ENCODE measurements around the gene GIGYF2. TPM values are rescaled to one million over a fixed set of nuclear protein-coding genes. Genes with fewer than 3 reads are reported as not detected.
A peak's percentile ranks its signal among the peaks of the same experiment; 100 is the strongest.

Gene GIGYF2
- total and polyA plus RNA-seq, 9 donors: 22.1 to 83.6 (median 68.4) TPM

GRCh38 chr2:232892843-232893242 lies 195.7 kb downstream of the GIGYF2 start:
- Histone ChIP-seq H3K4me1 (ENCODE audit: insufficient read depth) (peaks cover 9% of the 10 kb centered on the region), H3K27ac (no peak overlapping the region), H3K4me3 (no peak overlapping the region), H3K27me3 (no peaks in the 10 kb centered on the region), H3K9me3 (no peaks in the 10 kb centered on the region), H3K36me3 (no peaks in the 10 kb centered on the region)
- TF ChIP-seq CTCF (IDR thresholded peaks at IDR 0.05) (no peak), EP300 (IDR thresholded peaks at IDR 0.05) (no peak), POLR2A (IDR thresholded peaks at IDR 0.05) (no peak)
- DNase-seq: peak in 2 of 5 donors; percentile 3 to 11
- intact Hi-C loops (cut with DNase I): no loop called here
- 93 to 96% (median 93%) methylated on average over 20 of the region's 20 CpGs for WGBS, 3 donors

- intact Hi-C loops (cut with DNase I): no loop called here
- Histone ChIP-seq H3K27me3 (no peaks in the 10 kb centered on the region), H3K27ac (no peak overlapping the region), H3K4me1 (ENCODE audit: insufficient read depth) (peaks cover 9% of the 10 kb centered on the region), H3K36me3 (no peaks in the 10 kb centered on the region), H3K4me3 (no peak overlapping the region), H3K9me3 (no peaks in the 10 kb centered on the region)
- peak in 1 of 5 donors; percentile 3 for DNase-seq
- 88 to 94% (median 93%) methylated on average over 8 of the region's 8 CpGs for WGBS, 3 donors
- TF ChIP-seq EP300 (IDR thresholded peaks at IDR 0.05) (no peak), POLR2A (IDR thresholded peaks at IDR 0.05) (no peak), CTCF (IDR thresholded peaks at IDR 0.05) (no peak)
Observed at GRCh38 chr2:232893834-232894233, 196.7 kb downstream of the GIGYF2 start.

GRCh38 chr2:232894251-232894650 lies 197.1 kb downstream of the GIGYF2 start:
- H3K4me3 ChIP-seq: no peak overlapping the region
- H3K36me3 ChIP-seq: no peaks in the 10 kb centered on the region
- H3K27ac ChIP-seq: no peak overlapping the region
- intact Hi-C loops (cut with DNase I): no loop called here
- TF ChIP-seq POLR2A (IDR thresholded peaks at IDR 0.05) (no peak), CTCF (IDR thresholded peaks at IDR 0.05) (no peak), EP300 (IDR thresholded peaks at IDR 0.05) (no peak)
- no peaks in the 10 kb centered on the region for H3K9me3 ChIP-seq
- WGBS, 3 donors: 89 to 93% (median 89%) methylated on average over 9 of the region's 9 CpGs
- peak in 1 of 5 donors; percentile 6 for DNase-seq
- H3K4me1 ChIP-seq (ENCODE audit: insufficient read depth): peaks cover 9% of the 10 kb centered on the region
- H3K27me3 ChIP-seq: no peaks in the 10 kb centered on the region

- DNase-seq: peak in 1 of 5 donors; percentile 11
- intact Hi-C loops (cut with DNase I): no loop called here
- no peaks in the 10 kb centered on the region for H3K9me3 ChIP-seq
- TF ChIP-seq POLR2A (IDR thresholded peaks at IDR 0.05) (no peak), CTCF (IDR thresholded peaks at IDR 0.05) (no peak), EP300 (IDR thresholded peaks at IDR 0.05) (no peak)
- no peaks in the 10 kb centered on the region for H3K27me3 ChIP-seq
- peaks cover 9% of the 10 kb centered on the region for H3K4me1 ChIP-seq (ENCODE audit: insufficient read depth)
- 87 to 91% (median 90%) methylated on average over 19 of the region's 19 CpGs for WGBS, 3 donors
- no peak overlapping the region for H3K27ac ChIP-seq
- no peak overlapping the region for H3K4me3 ChIP-seq
- H3K36me3 ChIP-seq: no peaks in the 10 kb centered on the region
Observed at GRCh38 chr2:232894746-232895145, 197.6 kb downstream of the GIGYF2 start.
